ENCODE data around the gene CEBPA.
"Not testable (repeated sequence)": the region's sequence is repeated elsewhere in the genome, so short reads cannot be mapped to it uniquely, and the experiment has no call there.

The CEBPA gene

DNA sequence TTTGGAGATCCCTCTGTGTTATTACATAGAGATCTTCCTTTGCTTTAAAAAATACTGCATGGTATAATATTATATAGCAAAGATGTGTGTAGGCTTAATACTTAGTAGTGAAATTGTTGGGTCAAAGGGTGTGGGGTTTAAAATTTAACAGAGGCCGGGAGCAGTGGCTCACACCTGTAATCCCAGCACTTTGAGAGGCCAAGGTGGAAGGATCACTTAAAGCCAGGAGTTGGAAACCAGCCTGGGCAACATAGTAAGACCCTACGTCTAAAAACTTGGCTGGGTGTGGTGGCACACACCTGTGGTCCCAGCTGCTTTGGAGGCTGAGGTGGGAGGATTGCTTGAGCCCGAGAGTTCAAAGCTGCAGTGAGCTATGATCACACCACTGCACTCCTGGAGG lies 22.3 kb upstream of the CEBPA start:
- no peak for DNase-seq (ENCODE audit: low spot score)

DNA sequence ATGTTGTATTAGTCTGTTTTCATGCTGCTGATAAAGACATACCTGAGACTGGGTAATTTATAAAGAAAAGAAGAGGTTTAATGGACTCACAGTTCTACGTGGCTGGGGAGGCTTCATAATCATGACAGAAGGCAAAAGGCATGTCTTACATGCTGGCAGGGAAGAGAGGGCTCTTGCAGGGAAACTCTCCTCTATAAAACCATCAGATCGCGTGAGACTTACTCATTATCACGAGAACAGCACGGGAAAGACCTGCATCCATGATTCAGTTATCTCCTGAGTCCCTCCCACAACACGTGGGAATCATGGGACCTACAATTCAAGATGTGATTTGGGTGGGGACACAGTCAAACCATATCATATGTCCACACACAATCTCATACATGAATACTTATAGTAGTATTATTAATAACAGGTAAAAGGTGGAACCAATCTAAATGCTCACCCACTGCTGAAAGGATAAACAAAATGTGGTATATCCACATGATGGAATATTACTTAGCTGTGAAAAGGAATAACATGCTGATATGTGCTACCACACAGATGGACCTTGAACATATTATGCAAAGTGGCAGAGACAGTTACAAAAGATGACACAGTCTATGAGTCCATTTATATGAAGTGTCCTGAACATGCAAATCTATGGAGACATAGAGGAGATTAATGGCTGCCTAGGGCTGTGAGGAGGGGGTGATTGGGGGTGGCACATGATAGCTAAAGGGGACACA lies 20.9 kb upstream of the CEBPA start:
- no peak for DNase-seq (ENCODE audit: low spot score)

GRCh38 chr19:33320636-33321035 lies 18.3 kb upstream of the CEBPA start:
- DNase-seq (ENCODE audit: low spot score), result no peak

DNA sequence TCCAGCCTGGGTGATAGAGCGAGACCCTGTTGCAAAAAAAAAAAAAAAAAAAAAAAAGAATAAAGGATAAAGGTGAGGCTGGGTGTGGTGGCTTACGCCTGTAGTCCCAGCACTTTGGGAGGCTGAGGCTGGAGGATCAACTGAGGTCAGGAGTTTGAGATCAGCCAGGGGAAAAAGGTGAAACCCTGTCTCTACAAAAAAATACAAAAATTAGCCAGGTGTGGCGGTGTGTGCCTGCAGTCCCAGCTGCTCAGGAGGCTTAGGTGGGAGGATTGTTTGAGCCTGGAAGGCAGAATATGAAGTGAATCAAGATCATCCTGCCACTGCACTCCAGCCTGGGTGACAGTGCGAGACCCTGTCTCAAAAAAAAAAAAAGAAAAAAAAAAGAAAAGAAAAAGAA lies 15.7 kb upstream of the CEBPA start:
- not testable (repeated sequence) for DNase-seq (ENCODE audit: low spot score)

- no peak for DNase-seq (ENCODE audit: low spot score)
Observed at GRCh38 chr19:33317517-33317916, 15.2 kb upstream of the CEBPA start.

- DNase-seq (ENCODE audit: low spot score), result no peak
Observed at GRCh38 chr19:33316541-33317264, 14.4 kb upstream of the CEBPA start.

GRCh38 chr19:33312808-33313207 lies 10.5 kb upstream of the CEBPA start:
- not testable (repeated sequence) for DNase-seq (ENCODE audit: low spot score)

DNA sequence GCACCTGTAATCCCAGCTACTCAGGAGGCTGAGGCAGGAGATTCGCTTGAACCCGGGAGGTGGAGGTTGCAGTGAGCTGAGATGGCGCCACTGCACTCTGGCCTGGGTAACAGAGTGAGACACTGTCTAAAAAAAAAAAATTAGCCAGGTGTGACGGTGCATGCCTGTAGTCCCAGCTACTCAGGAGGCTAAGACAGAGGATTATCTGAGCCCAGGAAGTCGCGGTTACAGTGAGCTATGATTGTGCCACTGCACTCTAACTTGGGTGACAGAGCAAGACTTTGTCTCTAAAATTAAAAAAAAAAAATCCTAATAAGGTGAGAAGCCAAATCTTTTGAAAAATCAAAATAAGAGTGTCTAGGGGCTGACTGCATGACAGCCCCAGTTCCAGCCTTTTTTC lies 9.7 kb upstream of the CEBPA start:
- no peak for DNase-seq (ENCODE audit: low spot score)

GRCh38 chr19:33311326-33311682 lies 9.0 kb upstream of the CEBPA start:
- DNase-seq (ENCODE audit: low spot score), result no peak

- DNase-seq (ENCODE audit: low spot score), result no peak
Observed at GRCh38 chr19:33310606-33311325, 8.4 kb upstream of the CEBPA start.

GRCh38 chr19:33309826-33310225 lies 7.5 kb upstream of the CEBPA start:
- DNase-seq (ENCODE audit: low spot score), result no peak

DNA sequence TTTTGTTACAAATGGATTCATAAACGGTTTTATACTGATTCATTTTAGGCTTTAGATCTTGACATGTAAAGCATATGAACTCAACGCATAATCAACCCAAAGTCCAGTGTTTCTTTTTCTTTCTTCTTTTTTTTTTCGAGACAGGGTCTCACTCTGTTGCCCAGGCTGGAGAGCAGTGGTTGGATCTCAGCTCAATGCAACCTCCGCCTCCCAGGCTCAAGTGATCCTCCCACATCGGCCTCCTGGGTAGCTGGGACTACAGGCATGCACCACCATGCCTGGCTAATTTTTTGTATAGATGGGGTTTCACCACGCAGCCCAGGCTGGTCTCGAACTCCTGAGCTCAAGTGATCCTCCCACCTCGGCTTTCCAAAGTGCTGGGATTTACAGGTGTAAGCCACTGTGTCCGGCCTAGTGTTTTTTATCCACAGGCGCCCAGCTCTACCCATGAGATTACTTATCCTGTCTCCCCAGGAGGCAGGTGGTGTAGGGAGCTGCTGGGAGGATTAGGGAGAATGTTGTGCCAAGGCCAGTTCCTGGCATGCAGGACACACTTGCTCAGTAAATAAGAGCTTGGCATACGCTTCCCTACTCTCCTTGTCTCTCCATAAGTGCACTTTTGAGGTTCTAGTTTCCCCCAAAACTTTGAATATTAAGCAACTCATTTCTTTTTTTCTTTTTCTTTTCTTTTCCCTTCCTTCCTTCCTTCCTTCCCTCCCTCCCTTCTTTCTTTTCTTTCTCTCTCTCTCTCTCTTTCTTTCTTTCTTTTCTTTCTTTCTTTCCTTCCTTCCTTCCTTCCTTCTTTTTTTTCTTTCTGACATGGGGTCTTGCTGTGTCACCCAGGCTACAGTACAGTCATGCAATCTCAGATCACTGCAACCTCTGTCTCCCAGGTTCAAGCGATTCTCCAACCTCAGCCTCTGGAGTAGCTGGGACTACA lies 4.8 kb upstream of the CEBPA start:
- DNase-seq (ENCODE audit: low spot score), result no peak

DNA sequence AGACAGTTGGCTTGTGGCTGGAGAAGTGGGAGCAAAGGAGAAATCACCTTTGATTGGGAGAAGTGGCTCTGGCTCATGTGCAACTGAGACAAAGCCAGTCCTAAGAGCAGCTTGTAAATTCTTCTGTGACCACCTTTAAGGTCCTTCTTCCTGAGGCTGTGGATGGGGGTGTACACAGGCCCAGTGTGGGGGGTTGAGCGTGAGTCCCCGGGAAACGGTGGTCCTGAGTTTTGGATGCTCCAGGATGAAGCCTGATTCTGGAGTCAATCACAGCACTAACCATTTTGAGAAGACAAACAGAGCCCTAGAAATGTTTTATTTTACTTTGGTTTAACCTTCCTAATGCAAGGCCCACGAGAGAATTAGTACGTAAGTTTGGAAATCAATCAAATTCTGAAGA lies 3.9 kb upstream of the CEBPA start:
- DNase-seq (ENCODE audit: low spot score), result no peak

DNA sequence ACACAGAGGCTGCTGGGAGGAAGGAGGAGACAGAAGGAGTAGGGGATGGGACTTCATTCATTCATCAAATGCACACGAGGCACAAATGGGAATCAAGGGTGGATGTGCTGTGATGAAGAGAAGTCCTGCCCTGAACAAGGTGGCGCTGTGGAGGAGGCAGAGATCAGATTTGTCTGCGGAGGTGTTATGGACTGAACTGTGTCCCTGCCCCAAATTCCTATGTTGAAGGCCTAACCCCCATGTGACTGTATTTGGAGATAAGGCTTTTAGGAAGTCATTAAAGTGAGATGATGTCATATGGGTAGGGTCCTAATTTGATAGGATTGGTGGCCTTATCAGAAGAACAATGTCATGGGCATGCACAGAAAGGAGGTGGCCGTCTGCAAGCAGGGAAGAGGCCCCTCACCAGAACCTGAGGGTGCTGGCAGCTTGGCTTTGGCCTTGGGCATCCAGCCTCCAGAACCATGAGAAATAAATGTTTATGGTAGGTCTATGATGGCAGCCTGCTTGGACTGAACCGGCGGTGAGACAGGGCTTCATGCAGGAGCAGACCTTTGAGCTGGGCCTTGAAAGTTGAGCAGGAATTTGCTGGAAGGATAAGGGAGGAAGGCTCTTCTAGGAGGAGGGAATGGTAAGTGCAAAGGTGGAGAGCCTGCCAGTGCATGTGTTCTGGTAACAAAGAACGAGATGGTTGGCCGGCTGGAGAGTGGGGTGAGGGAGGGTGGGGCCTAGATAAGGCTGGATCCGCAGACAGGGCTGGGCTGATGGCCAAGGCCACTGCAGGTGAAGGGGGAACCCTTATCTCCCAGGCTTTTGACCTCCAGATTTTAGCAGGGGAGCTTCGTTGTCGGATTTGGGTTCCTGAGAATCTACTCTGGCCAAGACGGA lies 2.7 kb upstream of the CEBPA start:
- no peak for DNase-seq (ENCODE audit: low spot score)

DNA sequence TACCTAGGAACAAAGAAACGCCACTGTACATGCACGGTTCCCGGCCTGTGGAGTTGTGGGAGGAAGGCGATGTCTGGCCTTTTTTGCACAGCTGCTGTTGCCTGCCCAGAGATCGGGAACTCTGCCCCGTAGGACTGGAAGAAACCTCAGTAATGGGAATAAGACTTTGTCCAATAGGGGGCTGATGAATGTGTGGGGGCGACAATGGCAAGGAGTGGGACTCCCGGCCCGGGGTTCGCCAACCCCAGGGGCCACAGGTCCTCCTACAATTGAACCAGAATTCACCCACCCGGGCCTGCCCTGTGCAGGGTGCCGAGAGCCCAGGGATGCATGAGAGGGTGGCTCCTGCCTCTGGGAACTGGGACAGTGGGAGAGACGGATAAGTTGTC lies 2.0 kb upstream of the CEBPA start:
- DNase-seq (ENCODE audit: low spot score), result no peak

DNA sequence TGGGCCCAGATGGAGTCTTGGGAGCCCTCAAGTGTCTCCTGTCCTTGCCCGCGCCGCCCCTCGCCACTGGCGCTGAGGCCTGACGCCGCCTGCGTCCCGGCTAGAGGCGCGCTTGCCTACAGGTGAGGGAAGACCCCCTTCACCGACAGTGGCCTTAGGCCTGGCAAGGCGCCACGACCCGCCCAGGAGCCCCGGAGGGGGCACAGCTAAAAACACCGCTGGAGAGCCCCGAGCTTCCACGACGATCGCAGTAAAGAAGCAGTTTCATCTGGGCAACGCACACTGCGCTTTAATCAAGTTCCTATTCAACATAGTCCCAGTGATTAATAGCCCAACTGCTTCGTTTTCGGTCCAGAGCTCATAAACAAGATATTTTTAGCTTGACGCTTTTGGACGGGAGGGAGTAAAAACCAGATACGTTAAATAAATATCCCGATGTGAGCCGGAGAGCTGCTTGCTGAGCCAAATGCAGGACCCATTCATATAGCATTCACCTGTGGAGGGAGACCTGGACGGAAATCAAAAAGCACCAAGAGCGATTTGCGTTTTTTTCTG lies 1.5 kb upstream of the CEBPA start:
- no peak for DNase-seq (ENCODE audit: low spot score)

- DNase-seq (ENCODE audit: low spot score), result peak; percentile 30
Observed at GRCh38 chr19:33302974-33303790, 848 bp upstream of the CEBPA start.

- DNase-seq (ENCODE audit: low spot score), result no peak
Observed at GRCh38 chr19:33301900-33302174, 497 bp downstream of the CEBPA start.

DNA sequence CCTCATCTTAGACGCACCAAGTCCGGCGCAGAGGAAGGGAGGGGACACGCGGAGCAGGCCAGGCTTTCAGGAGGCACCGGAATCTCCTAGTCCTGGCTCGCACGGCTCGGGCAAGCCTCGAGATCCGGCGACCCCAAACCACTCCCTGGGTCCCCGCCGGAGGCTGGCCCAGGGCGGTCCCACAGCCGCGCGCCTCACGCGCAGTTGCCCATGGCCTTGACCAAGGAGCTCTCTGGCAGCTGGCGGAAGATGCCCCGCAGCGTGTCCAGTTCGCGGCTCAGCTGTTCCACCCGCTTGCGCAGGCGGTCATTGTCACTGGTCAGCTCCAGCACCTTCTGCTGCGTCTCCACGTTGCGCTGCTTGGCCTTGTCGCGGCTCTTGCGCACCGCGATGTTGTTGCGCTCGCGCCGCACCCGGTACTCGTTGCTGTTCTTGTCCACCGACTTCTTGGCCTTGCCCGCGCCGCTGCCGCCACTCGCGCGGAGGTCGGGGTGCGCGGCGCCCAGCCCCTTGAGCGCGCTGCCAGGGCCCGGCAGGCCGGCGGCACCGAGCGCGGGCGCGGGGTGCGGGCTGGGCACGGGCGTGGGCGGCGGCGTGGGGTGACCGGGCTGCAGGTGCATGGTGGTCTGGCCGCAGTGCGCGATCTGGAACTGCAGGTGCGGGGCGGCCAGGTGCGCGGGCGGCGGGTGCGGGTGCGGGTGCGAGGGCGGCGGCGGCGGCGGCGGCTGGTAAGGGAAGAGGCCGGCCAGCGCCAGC lies 1.0 kb downstream of the CEBPA start:
- peak; percentile 55 for DNase-seq (ENCODE audit: low spot score)

GRCh38 chr19:33300894-33301143 lies 1.5 kb downstream of the CEBPA start:
- DNase-seq (ENCODE audit: low spot score), result no peak
